Stimulated activated naive CD4-positive, alpha-beta T cell treated with Interleukin-2 at 50 U/mL for 16 hours (primary cell): Measurements from ENCODE around the gene AFDN.

Experiments used
- DNase-seq: peaks from one replicate; lab custom pipeline; 2025; lab: John Stamatoyannopoulos, UW

The AFDN gene

DNA sequence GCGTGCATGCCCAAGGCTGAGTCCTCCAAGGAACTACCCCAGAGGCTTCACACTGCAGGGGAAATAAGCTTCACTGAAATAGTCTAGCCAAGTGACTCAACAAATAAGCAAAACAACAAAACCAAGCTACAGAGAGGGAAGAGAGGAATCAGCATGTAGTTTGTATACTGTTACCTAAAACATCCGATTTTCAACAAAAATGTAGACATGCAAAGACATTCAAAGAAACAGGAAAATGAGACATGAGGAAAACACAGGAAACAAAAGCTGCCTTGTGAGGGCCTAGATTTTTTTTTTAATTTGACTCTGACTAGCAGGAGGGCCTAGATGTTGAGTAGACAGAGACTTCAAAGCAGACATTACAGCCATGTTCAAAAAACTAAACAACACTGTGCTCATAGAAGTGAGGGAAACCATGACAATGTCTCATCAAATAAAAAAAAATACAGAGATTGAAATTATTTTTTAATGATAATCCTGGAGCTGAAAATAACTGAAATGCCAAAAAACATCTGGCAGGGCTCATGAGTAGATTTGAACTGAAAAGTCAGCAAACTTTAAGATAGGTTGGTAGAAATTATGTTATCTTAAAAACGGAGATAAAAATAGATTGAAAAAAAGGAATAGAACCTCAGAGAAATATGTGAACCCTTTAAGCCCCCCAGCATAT lies 154.3 kb downstream of the AFDN start:
- DNase-seq, result no peak

DNA sequence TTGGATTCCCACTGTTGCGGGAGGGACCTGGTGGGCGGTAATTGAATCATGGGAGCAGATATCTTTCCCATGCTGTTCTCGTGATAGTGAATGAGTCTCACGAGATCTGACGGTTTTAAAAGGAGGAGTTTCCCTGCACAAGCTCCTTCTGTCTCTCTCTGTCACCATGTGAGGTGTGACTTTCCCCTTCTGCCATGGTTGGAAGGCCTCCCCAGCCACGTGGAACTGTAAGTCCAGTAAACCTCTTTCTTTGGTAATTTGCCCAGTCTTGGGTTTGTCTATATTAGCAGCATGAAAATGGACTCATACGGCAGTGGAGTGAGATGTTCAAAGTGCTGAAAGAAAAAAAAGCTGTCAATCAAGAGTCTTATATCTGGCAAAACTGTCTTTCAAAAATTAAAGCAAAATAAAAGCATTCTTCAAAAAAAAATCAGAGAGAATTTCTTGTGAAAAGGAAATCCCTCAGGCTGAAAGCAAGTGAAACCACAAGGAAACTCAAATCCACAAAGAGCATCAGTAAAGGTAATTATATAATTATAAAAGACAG lies 155.3 kb downstream of the AFDN start:
- DNase-seq, result no peak

DNA sequence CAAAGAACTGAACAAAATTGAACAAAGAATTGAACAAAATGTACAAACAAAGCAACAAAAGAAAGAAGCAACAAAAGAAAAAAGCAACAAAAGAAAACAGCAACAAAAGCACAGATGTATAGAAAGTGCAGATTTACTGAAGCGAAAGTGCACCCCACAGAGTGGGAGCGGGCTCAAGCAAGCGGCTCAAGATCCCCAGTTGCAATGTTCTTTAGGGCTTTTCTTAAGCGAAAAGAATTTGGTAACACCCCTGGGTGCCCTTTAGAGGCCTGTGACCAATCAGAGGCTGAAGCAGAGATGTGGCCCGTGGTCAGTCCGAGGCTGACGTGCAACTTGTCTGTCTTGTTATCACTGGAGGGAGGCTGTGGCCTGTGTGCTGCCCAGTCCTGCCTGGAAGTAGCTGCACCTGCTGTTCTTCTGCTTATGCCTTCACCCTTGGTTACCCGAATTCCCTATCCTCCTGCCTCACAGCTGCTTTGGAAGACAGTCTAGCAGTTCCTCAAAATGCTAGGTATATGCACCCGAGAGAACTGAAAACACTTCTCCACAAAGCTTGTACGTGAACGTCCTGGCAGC lies 157.5 kb downstream of the AFDN start:
- no peak for DNase-seq

- DNase-seq, result no peak
Measured at GRCh38 chr6:167984876-167985604, 158.3 kb downstream of the AFDN start.

GRCh38 chr6:167985911-167986595 lies 159.3 kb downstream of the AFDN start:
- DNase-seq, result no peak

DNA sequence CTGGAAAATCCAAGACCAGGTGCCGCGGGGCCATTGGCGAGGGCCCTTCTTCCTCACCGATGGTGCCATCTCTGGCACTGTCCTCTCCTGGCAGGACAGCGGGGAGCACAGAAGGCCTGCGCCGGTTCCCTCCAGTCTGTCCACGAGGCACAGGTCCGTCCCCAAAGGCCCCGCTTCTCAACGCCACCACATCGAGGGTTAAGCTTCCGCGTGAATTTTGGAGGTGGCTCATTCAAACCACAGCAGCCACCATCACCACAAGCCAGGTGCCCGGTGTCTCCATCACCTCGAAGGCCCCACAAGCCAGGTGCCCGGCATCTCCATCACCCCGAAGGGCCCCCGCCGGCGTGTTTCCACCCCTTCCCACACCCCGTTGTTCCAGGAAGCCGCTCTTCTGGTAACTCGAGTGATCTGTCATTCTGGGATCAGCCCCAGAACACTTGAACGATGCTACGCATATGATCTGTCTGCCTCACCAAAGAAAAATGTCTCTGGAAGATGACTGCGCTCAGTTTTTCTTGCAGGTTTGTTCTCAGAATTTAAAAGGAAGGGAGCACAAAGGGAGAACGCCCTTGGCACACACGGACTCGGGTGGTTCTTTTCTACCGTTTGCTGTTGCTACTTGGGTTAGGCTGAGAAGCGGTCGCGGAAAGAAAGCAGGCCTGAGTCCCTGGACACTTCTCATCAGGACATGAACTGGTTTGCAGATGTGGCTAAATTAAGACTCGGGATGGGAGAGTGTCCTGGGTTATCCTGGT lies 160.9 kb downstream of the AFDN start:
- no peak for DNase-seq

- DNase-seq, result no peak
Measured at GRCh38 chr6:167988154-167988495, 161.4 kb downstream of the AFDN start.

GRCh38 chr6:167988945-167989841 lies 162.5 kb downstream of the AFDN start:
- no peak for DNase-seq

GRCh38 chr6:167990016-167990945 lies 163.6 kb downstream of the AFDN start:
- DNase-seq, result no peak

GRCh38 chr6:167993169-167993568 lies 166.5 kb downstream of the AFDN start:
- no peak for DNase-seq

DNA sequence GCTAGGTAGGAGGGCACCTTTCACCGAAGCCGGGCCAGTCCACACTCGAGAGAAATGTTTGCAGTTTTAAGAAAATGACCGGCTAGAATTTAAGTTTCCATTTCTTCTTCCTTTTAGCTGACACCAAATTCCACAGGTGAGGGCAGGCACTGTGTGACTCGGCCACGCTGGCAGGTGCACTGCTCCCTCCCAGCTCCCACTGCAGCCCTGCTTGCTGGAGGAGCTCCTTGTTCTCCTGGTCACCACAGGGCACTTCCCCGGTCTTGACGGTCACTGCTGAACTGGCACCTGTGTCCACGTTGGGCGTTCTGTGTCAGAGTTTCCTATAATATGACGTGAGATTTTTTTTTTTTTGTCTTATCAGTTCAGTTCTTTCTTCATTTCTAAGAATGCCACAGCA lies 167.1 kb downstream of the AFDN start:
- DNase-seq, result no peak

DNA sequence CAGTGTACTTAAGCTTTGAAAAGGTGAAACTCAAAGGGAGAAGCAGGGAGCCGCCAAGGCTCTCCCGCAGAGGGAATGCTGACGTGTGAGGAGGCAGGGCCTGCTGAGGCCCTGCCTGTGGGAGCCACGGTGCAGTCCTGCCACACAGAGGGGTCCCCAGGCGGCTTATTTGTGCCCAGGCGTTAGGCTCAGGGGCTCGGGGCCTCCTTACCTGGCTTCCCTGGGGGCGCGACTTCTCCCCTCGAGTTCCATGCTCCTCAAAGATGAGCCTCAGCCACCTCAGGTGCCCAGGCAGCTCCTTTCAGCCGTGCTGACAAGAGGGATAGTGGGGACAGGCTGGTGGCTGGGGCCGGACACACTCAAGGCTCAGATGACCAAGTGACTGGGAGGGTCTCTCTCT lies 168.6 kb downstream of the AFDN start:
- DNase-seq, result no peak

GRCh38 chr6:167995731-167996151 lies 169.0 kb downstream of the AFDN start:
- no peak for DNase-seq

DNA sequence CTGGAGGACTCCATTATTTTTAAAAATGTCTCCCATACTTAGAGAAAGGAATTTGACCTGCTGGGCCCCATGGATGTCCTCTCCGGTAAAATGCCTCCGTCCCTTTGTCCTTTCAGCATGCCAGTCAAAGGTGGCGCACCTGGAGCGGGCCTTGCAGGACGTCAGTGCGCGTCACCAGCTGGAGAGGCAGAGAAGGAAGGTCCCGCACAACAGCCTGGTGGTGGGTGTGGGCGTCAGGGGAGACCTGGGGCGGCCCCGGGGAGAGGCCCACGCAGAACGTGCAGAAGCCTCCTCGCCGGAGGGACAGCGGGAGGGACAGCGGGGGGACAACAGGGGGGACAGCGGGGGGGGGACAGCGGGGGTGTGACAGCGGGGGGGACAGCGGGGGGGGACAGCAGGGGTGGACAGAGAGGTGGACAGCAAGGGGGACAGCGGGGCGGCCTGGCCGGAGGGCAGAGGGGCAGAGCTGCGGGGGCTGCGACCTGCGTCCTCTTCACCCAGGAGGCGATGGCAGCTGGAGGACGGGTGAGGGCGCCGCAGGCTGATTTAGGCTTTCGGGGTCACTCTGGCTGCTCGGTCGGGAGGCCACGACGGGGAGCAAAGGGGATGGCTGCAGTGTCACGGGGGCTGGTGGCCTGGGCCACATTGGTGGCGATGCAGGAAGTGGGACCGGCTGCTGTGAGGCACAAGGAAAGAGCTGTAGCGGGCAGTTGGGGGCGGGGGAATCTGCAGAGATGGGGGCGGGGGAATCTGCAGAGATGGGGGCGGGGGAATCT lies 169.9 kb downstream of the AFDN start:
- DNase-seq, result no peak

GRCh38 chr6:167997642-167998041 lies 170.9 kb downstream of the AFDN start, which contains the start of gene KIF25:
Gene KIF25 (plus strand): TSS chr6:167997671. CDS start chr6:168029586, 31,915 bp downstream.
- DNase-seq, result no peak

- no peak for DNase-seq
Measured at GRCh38 chr6:167998215-167998614, 171.5 kb downstream of the AFDN start.

GRCh38 chr6:168000198-168001028 lies 173.7 kb downstream of the AFDN start:
- DNase-seq, result no peak

DNA sequence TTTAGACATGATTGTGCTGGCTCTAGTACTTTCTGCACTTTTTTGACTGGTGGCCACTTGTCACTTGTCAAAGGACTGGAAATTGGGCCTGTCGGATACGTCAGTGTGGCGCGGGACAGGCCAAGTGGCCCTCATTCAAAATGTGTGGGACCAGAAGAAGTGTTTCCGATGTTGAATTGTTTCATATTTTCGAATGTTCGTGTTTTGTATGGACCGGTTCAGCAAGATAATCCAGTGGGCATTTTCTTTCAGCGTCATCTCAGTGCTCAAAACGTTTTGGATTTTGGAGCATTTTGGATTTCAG lies 174.3 kb downstream of the AFDN start:
- no peak for DNase-seq
